GM20431 (cell line): ENCODE measurements around the gene CNFN.

Experiments used
- in situ Hi-C: fragments of 300-500 bp; cut with MseI, MboI; formaldehyde crosslinking; loops from one replicate; pipeline ENCODE4 v1.15.0; 2020; ENCODE audit warnings: low sequenced_read_pairs; ENCODE audit not compliant: unreplicated experiment

CNFN gene

GRCh38 chr19:42389899-42390298 is at the start of gene CNFN:
Gene CNFN, minus strand, starts transcription at chr19:42390297. Its CDS starts 1,260 bp downstream, at chr19:42389037.
- in situ Hi-C loops = no loop called here

- in situ Hi-C loops = no loop called here
These were observed 45.9 kb upstream of the CNFN start for GRCh38 chr19:42436006-42436405.

- in situ Hi-C loops = no loop called here
These were observed 45.2 kb upstream of the CNFN start for GRCh38 chr19:42435316-42435715.

- in situ Hi-C loops = no loop called here
These were observed 43.6 kb upstream of the CNFN start for GRCh38 chr19:42433503-42434260.

GRCh38 chr19:42431486-42431885 is 41.4 kb upstream of the CNFN start:
- in situ Hi-C loops = no loop called here

GRCh38 chr19:42428676-42429075 is 38.6 kb upstream of the CNFN start:
- in situ Hi-C loops = no loop called here

GRCh38 chr19:42427313-42427712 is 37.2 kb upstream of the CNFN start, which contains the start of gene LIPE:
Gene LIPE, minus strand, starts transcription at chr19:42427388. Its CDS starts 239 bp downstream, at chr19:42427149.
- in situ Hi-C loops = no loop called here

GRCh38 chr19:42426643-42427042 is 36.5 kb upstream of the CNFN start:
- in situ Hi-C loops = no loop called here

- in situ Hi-C loops = no loop called here
These were observed 34.6 kb upstream of the CNFN start for GRCh38 chr19:42424712-42425131.

- in situ Hi-C loops = no loop called here
These were observed 34.2 kb upstream of the CNFN start for GRCh38 chr19:42424345-42424707.

GRCh38 chr19:42423462-42424344 is 33.6 kb upstream of the CNFN start:
- in situ Hi-C loops = no loop called here

GRCh38 chr19:42422901-42423461 is 32.9 kb upstream of the CNFN start:
- in situ Hi-C loops = no loop called here

GRCh38 chr19:42422092-42422900 is 32.2 kb upstream of the CNFN start:
- in situ Hi-C loops = no loop called here

GRCh38 chr19:42421591-42422031 is 31.5 kb upstream of the CNFN start:
- in situ Hi-C loops = no loop called here

GRCh38 chr19:42421101-42421500 is 31.0 kb upstream of the CNFN start:
- in situ Hi-C loops = no loop called here

- in situ Hi-C loops = no loop called here
These were observed 30.0 kb upstream of the CNFN start for GRCh38 chr19:42420055-42420544.

- in situ Hi-C loops = no loop called here
These were observed 29.2 kb upstream of the CNFN start for GRCh38 chr19:42419309-42419708.

GRCh38 chr19:42412661-42413076 is 22.6 kb upstream of the CNFN start:
- in situ Hi-C loops = no loop called here

- in situ Hi-C loops = no loop called here
These were observed 22.1 kb upstream of the CNFN start for GRCh38 chr19:42412227-42412626.
